K562 (cell line): Measurements from ENCODE around the gene TRAPPC2L. TPM values are rescaled to one million over a fixed set of nuclear protein-coding genes. Genes with fewer than 3 reads are reported as not detected.

Experiments used
- CSDE1 ChIP-seq, 2 experiments: fragments of 450-650 bp; IDR thresholded peaks; 2 replicates each; pipeline ENCODE4 v1.6.1; 2016; ENCODE audit warnings: mild to moderate bottlenecking in 1 of 2
- HINFP ChIP-seq: fragments of 450-650 bp; conservative IDR thresholded peaks from 2 replicates; pipeline ENCODE4 v1.6.1; 2016; ENCODE audit warnings: missing genetic modification characterization, low read depth, mild to moderate bottlenecking, control low read depth, missing compliant biosample characterization
- HMG20A ChIP-seq: fragments of 450-650 bp; formaldehyde crosslinking; conservative IDR thresholded peaks from 2 replicates; pipeline ENCODE4 v1.4.0; 2020; ENCODE audit warnings: mild to moderate bottlenecking, mixed read lengths
- PATZ1 ChIP-seq: fragments of 250-450 bp; sonication (Bioruptor Pico); IDR thresholded peaks from 2 replicates; pipeline ENCODE4 v1.5.0; 2020; ENCODE audit warnings: mild to moderate bottlenecking, borderline replicate concordance
- POLR2G ChIP-seq: fragments of 200-400 bp; formaldehyde crosslinking; IDR thresholded peaks from 2 replicates; pipeline ENCODE4 v1.6.1; 2017; ENCODE audit warnings: low read depth, mild to moderate bottlenecking, antibody characterized with exemption, low read length, moderate library complexity
- RBM15 ChIP-seq: fragments of 200-400 bp; formaldehyde crosslinking; IDR thresholded peaks from 2 replicates; pipeline ENCODE4 v1.6.1; 2018; ENCODE audit warnings: mild to moderate bottlenecking, low read length, moderate library complexity; ENCODE audit not compliant: insufficient read depth
- TAF7 ChIP-seq: fragments of 450-650 bp; IDR thresholded peaks from 2 replicates; pipeline ENCODE4 v1.6.1; 2016; ENCODE audit warnings: missing genetic modification characterization, missing compliant biosample characterization
- ZBTB1 ChIP-seq: sonication (generic); formaldehyde crosslinking; IDR thresholded peaks from 2 replicates; pipeline ENCODE4 v1.8.1; 2023; ENCODE audit warnings: missing genetic modification reagents, low read depth, mild to moderate bottlenecking, borderline replicate concordance
- ZNF175 ChIP-seq: fragments of 200-800 bp; sonication (Bioruptor generic); IDR thresholded peaks from 2 replicates; pipeline ENCODE4 v1.6.1; 2016; ENCODE audit warnings: low read depth, mild to moderate bottlenecking, missing genetic modification characterization, missing compliant biosample characterization
- ZNF407 ChIP-seq: fragments of 450-650 bp; IDR thresholded peaks from 2 replicates; pipeline ENCODE4 v1.6.1; 2016; ENCODE audit warnings: low read depth
- ZNF707 ChIP-seq: fragments of 250-450 bp; sonication (Bioruptor Pico); conservative IDR thresholded peaks from 2 replicates; pipeline ENCODE4 v1.8.0; 2022; ENCODE audit warnings: inconsistent platforms, mild to moderate bottlenecking, moderate library complexity
- polyA plus RNA-seq, 8 experiments: library from polyadenylated mRNA; depleted of rRNA in 4 of 8; stranded (reverse) in 5 of 8; unstranded in 3 of 8; fragments of >200 nt; fragmentation: Nextera tagmentation in 2 of 8; fragmentation: Illumina TruSeq in 1 of 8; extraction: Ambion mirVana in 2 of 8; extraction: Trizol in 1 of 8; gene quantifications; 2 replicates each; pipeline versions ENCODE4 v1.2.1 to v1.2.3, GENCODE V29; 2011 to 2014; ENCODE audit warnings: inconsistent platforms in 1 of 8, missing spikeins in 1 of 8
- total RNA-seq, 7 experiments: library from RNA; depleted of rRNA in 6 of 7; stranded (reverse); fragments of >200 nt in 6 of 7; fragmentation: Illumina TruSeq in 2 of 7; extraction: Trizol in 2 of 7; gene quantifications; 2 replicates each; pipeline versions ENCODE4 v1.2.1 to v1.2.3, GENCODE V29; 2011 to 2021; ENCODE audit warnings: low replicate concordance in 1 of 7
- TF ChIP-seq, protein P1 (sequence below): fragments of 450-650 bp; formaldehyde crosslinking; IDR thresholded peaks from 2 replicates; pipeline ENCODE4 v1.4.0; 2022; ENCODE audit warnings: mild to moderate bottlenecking, moderate library complexity

Gene TRAPPC2L
- total and polyA plus RNA-seq, 9 of the 15 experiments (the other 6 are each of a cell fraction or from before 2014, with no cell fraction given) = 60.4 to 398 (median 97.5) TPM

GRCh38 chr16:88811769-88812512, 45.0 kb upstream of the TRAPPC2L start, which contains the start of gene APRT (continued):
- TF ChIP-seq ZNF407 (no peak), PATZ1 (CRISPR knock-in tag) (0 out of 2 replicates have a peak, but pooled peaks have one; percentile 48), POLR2G (peak; percentile 81), TAF7 (tag) (no peak), RBM15 (no peak), ZBTB1 (no peak), ZNF175 (CRISPR knock-in tag) (no peak), ZNF707 (no peak), HINFP (no peak), CSDE1 (IDR thresholded peaks at IDR 0.05) (no peak; a peak in 1 of 4 replicates), HMG20A (CRISPR knock-in tag) (no peak)
- TF ChIP-seq, protein P1, sequence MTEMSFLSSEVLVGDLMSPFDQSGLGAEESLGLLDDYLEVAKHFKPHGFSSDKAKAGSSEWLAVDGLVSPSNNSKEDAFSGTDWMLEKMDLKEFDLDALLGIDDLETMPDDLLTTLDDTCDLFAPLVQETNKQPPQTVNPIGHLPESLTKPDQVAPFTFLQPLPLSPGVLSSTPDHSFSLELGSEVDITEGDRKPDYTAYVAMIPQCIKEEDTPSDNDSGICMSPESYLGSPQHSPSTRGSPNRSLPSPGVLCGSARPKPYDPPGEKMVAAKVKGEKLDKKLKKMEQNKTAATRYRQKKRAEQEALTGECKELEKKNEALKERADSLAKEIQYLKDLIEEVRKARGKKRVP (CRISPR knock-in tag) = no peak
